Gastrocnemius medialis (tissue), 4 donors: ENCODE measurements around the gene PRIM1. TPM values are rescaled to one million over a fixed set of nuclear protein-coding genes. Genes with fewer than 3 reads are reported as not detected.

Experiments
- ATAC-seq, 2 donors: fragments of 150-250 bp; one replicate each; pipeline ENCODE4 v1.9.1; 2016
- DNase-seq, 2 donors: peaks; one replicate each; pipeline ENCODE4 v3.0.0-alpha.2; 2019
- H3K27ac ChIP-seq, 4 donors: fragments of 200-600 bp; sonication (generic); 1 replicate in 1 of 4; 2 replicates in 3 of 4; pipeline ENCODE4 v1.5.1; 2016 to 2018; ENCODE audit warnings: mild to moderate bottlenecking in 2 of 4, moderate library complexity in 1 of 4
- H3K27me3 ChIP-seq, 3 donors: fragments of 200-600 bp; sonication (generic) in 2 of 3; 1 replicate in 1 of 3; 2 replicates in 2 of 3; pipeline versions ENCODE4 v1.5.1 to v1.6.0; 2016 to 2019; ENCODE audit warnings: mild to moderate bottlenecking in 1 of 3, moderate library complexity in 1 of 3
- H3K36me3 ChIP-seq, 2 donors: fragments of 200-600 bp; sonication (generic) in 1 of 2; one replicate each; pipeline ENCODE4 v1.5.1; 2017 to 2018
- H3K4me1 ChIP-seq, 2 donors: fragments of 200-600 bp; sonication (generic) in 1 of 2; one replicate each; pipeline ENCODE4 v1.5.1; 2016 to 2017; ENCODE audit warnings: mild to moderate bottlenecking in 2 of 2
- H3K4me3 ChIP-seq, 4 donors: fragments of 200-600 bp; sonication (generic) in 3 of 4; 1 replicate in 1 of 4; 2 replicates in 3 of 4; pipeline ENCODE4 v1.5.1; 2016 to 2019; ENCODE audit warnings: mild to moderate bottlenecking in 2 of 4
- H3K9me3 ChIP-seq, 3 donors: fragments of 200-600 bp; sonication (generic) in 2 of 3; 1 replicate in 1 of 3; 2 replicates in 2 of 3; pipeline ENCODE4 v1.5.1; 2016 to 2019
- CTCF ChIP-seq, 5 experiments: fragments of 450-650 bp in 3 of 5; fragments of 200-600 bp in 2 of 5; sonication (generic) in 2 of 5; IDR thresholded peaks in 4 of 5; conservative IDR thresholded peaks in 1 of 5; 1 replicate in 4 of 5; 2 replicates in 1 of 5; pipeline ENCODE4 v1.5.1; 2016 to 2019; ENCODE audit warnings: antibody characterized with exemption in 5 of 5, mild to moderate bottlenecking in 3 of 5, moderate library complexity in 3 of 5
- POLR2A ChIP-seq, 2 donors: fragments of 450-650 bp; IDR thresholded peaks; one replicate each; pipeline ENCODE4 v1.6.1; 2017; ENCODE audit warnings: antibody characterized with exemption in 2 of 2, mild to moderate bottlenecking in 2 of 2, moderate library complexity in 2 of 2
- in situ Hi-C, 4 donors: fragments of 200-750 bp; cut with MboI; loops; one replicate each; pipeline versions ENCODE4 v1.15.0 to v1.8.0; 2017; ENCODE audit warnings: low sequenced_read_pairs in 4 of 4
- intact Hi-C: fragments of 100-400 bp; cut with DNase I; formaldehyde crosslinking; loops from one replicate; pipeline ENCODE4 v1.15.1; 2023; ENCODE audit warnings: low total_unique reads
- total RNA-seq, 4 donors: library from RNA; depleted of rRNA; stranded (reverse); fragments of >200 nt; gene quantifications; one replicate each; pipeline versions ENCODE4 v1.1.0 to v1.2.3, GENCODE V29; 2016

Gene PRIM1
- total RNA-seq, 4 donors from 2014 or later = 3.2 to 5.9 (median 3.7) TPM

- intact Hi-C loops = no loop called here
- H3K27me3 ChIP-seq = no peaks in the 10 kb centered on the region
- no peaks in the 10 kb centered on the region for H3K36me3 ChIP-seq
- no peak overlapping the region for H3K27ac ChIP-seq
- no peak overlapping the region for H3K4me3 ChIP-seq
- DNase-seq = no peak
- no peak for TF ChIP-seq CTCF (IDR thresholded peaks at IDR 0.05 in 4 of 5, conservative IDR thresholded peaks at IDR 0.05 in 1 of 5)
- no peak for TF ChIP-seq POLR2A (IDR thresholded peaks at IDR 0.05)
- in situ Hi-C loops = no loop called here
- H3K4me1 ChIP-seq = no peaks in the 10 kb centered on the region
- no peaks in the 10 kb centered on the region for H3K9me3 ChIP-seq
- no peak for ATAC-seq
These were observed 29.6 kb upstream of the PRIM1 start for GRCh38 chr12:56781726-56782125.

GRCh38 chr12:56778756-56779155, 26.6 kb upstream of the PRIM1 start:
- DNase-seq (no peak), ATAC-seq (no peak)
- in situ Hi-C loops (no loop called here), intact Hi-C loops (no loop called here)
- H3K9me3 ChIP-seq = no peaks in the 10 kb centered on the region
- H3K27ac ChIP-seq = no peak overlapping the region
- H3K4me1 ChIP-seq = no peaks in the 10 kb centered on the region
- H3K36me3 ChIP-seq = no peaks in the 10 kb centered on the region
- TF ChIP-seq POLR2A (IDR thresholded peaks at IDR 0.05) (no peak), CTCF (IDR thresholded peaks at IDR 0.05 in 4 of 5, conservative IDR thresholded peaks at IDR 0.05 in 1 of 5) (no peak)
- no peak overlapping the region for H3K4me3 ChIP-seq
- H3K27me3 ChIP-seq = no peaks in the 10 kb centered on the region

GRCh38 chr12:56776654-56777053, 24.5 kb upstream of the PRIM1 start:
- in situ Hi-C loops (no loop called here), intact Hi-C loops (no loop called here)
- Histone ChIP-seq H3K4me1 (no peaks in the 10 kb centered on the region), H3K27me3 (no peaks in the 10 kb centered on the region), H3K36me3 (no peaks in the 10 kb centered on the region), H3K27ac (no peak overlapping the region), H3K4me3 (no peak overlapping the region), H3K9me3 (no peaks in the 10 kb centered on the region)
- no peak for DNase-seq
- TF ChIP-seq POLR2A (IDR thresholded peaks at IDR 0.05) (no peak), CTCF (IDR thresholded peaks at IDR 0.05 in 4 of 5, conservative IDR thresholded peaks at IDR 0.05 in 1 of 5) (no peak)
- ATAC-seq = no peak

GRCh38 chr12:56775638-56776037, 23.5 kb upstream of the PRIM1 start:
- H3K4me3 ChIP-seq = no peak overlapping the region
- DNase-seq (no peak), ATAC-seq (no peak)
- no peaks in the 10 kb centered on the region for H3K27me3 ChIP-seq
- H3K27ac ChIP-seq = no peak overlapping the region
- H3K36me3 ChIP-seq = no peaks in the 10 kb centered on the region
- no peaks in the 10 kb centered on the region for H3K4me1 ChIP-seq
- in situ Hi-C loops (no loop called here), intact Hi-C loops (no loop called here)
- TF ChIP-seq POLR2A (IDR thresholded peaks at IDR 0.05) = no peak
- TF ChIP-seq CTCF (IDR thresholded peaks at IDR 0.05 in 4 of 5, conservative IDR thresholded peaks at IDR 0.05 in 1 of 5) = no peak
- no peaks in the 10 kb centered on the region for H3K9me3 ChIP-seq

GRCh38 chr12:56773113-56773512, 21.0 kb upstream of the PRIM1 start:
- Histone ChIP-seq H3K9me3 (no peaks in the 10 kb centered on the region), H3K36me3 (no peaks in the 10 kb centered on the region), H3K27ac (no peak overlapping the region), H3K4me3 (no peak overlapping the region), H3K4me1 (no peaks in the 10 kb centered on the region), H3K27me3 (no peaks in the 10 kb centered on the region)
- intact Hi-C loops = no loop called here
- TF ChIP-seq CTCF (IDR thresholded peaks at IDR 0.05 in 4 of 5, conservative IDR thresholded peaks at IDR 0.05 in 1 of 5) = no peak
- TF ChIP-seq POLR2A (IDR thresholded peaks at IDR 0.05) = no peak
- no peak for DNase-seq
- in situ Hi-C loops = no loop called here
- no peak for ATAC-seq
